HUES6 (cell line): ENCODE data around the gene ARL5C.
"Not testable (repeated sequence)": the region's sequence is repeated elsewhere in the genome, so short reads cannot be mapped to it uniquely, and the experiment has no call there.

ENCODE experiments used
- H3K27ac ChIP-seq: 2 replicates; pipeline ENCODE4 v1.7.0; 2013; ENCODE audit warnings: low read depth, mild to moderate bottlenecking, low read length, inconsistent platforms
- H3K27me3 ChIP-seq: 2 replicates; pipeline ENCODE4 v1.6.1; 2013; ENCODE audit warnings: low read length; ENCODE audit not compliant: control insufficient read depth, insufficient read depth
- H3K36me3 ChIP-seq: 2 replicates; pipeline ENCODE4 v1.6.1; 2013; ENCODE audit warnings: low read length; ENCODE audit not compliant: control insufficient read depth, insufficient read depth
- H3K4me1 ChIP-seq: 2 replicates; pipeline ENCODE4 v1.6.1; 2013; ENCODE audit warnings: low read length; ENCODE audit not compliant: control insufficient read depth, insufficient read depth
- H3K4me3 ChIP-seq: 2 replicates; pipeline ENCODE4 v1.5.1; 2013; ENCODE audit warnings: low read depth, low read length
- H3K9ac ChIP-seq: one replicate; pipeline ENCODE4 v1.6.1; 2013; ENCODE audit warnings: mild to moderate bottlenecking, low read length
- H3K9me3 ChIP-seq: 2 replicates; pipeline ENCODE4 v1.6.1; 2013; ENCODE audit warnings: low read depth, low read length; ENCODE audit not compliant: control insufficient read depth, insufficient read depth

The ARL5C gene

DNA sequence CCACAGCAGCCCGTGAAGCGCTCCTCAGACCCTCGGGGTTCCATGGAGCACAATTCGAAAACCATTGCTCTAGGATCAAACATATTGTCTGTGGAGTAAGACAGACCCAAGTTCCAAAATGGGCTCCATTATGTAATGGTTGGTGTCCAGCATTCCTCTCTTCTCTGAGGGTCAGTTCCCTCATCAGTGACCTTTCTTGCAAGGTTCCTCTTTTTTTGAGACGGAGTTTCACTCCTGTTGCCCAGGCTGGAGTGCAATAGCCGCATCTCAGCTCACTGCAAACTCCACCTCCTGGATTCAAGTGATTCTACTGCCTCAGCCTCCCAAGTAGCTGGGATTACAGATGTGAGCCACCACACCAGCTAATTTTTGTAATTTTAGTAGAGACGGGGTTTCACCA lies 43.0 kb downstream of the ARL5C start:
- H3K27me3 ChIP-seq: no peaks in the 10 kb centered on the region
- no peak overlapping the region for H3K27ac ChIP-seq
- no peaks in the 10 kb centered on the region for H3K9me3 ChIP-seq
- H3K9ac ChIP-seq: no peak overlapping the region
- peaks cover 3% of the 10 kb centered on the region; the same call in 1 of the 2 replicates for H3K4me1 ChIP-seq
- H3K4me3 ChIP-seq: no peak overlapping the region
- no peaks in the 10 kb centered on the region for H3K36me3 ChIP-seq

- not testable (repeated sequence) for H3K9me3 ChIP-seq, H3K27ac ChIP-seq, H3K9ac ChIP-seq, H3K4me3 ChIP-seq, H3K36me3 ChIP-seq, H3K4me1 ChIP-seq, H3K27me3 ChIP-seq
These were observed 44.0 kb downstream of the ARL5C start for GRCh38 chr17:39121919-39122318.

DNA sequence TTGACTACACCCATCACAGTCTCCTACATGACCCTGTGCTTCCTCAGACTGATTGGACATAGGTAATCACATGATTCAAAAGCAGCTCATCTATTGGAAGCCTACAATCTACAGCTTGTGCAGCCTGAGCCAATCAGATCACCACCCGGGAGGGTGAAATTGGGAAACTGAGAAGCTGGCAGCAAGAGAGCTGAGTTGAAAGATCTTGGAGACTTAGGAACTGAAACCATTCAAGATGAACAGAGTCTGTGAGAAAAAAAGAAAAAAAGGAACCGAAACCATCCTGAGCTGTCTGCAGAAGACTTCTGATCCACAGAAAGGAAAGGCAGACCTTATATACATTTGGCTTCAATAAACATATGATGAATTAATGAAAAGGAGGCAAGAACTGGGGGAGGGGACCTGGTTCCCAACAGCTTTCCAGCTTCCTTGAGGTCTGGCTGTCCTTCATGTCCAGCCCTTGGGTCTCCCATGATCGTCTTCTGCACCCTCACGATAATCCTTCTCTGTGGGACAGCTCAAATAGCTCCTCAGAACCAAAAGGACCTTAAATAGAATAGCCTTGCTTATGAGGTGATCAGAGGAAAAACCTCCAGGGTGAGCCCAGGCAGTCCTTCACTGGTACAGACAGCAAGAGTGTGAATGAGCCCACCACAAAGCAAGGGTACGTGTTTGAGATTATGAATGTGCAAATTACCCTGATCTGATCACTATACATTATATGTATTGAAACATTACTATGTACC lies 47.1 kb downstream of the ARL5C start:
- Histone ChIP-seq H3K36me3 (no peaks in the 10 kb centered on the region), H3K27ac (no peak overlapping the region), H3K9ac (no peak overlapping the region), H3K9me3 (no peaks in the 10 kb centered on the region), H3K27me3 (peaks cover 10% of the 10 kb centered on the region), H3K4me3 (no peak overlapping the region), H3K4me1 (peaks cover 9% of the 10 kb centered on the region; the same call in 1 of the 2 replicates)

GRCh38 chr17:39116224-39116623 lies 49.7 kb downstream of the ARL5C start:
- Histone ChIP-seq H3K4me1 (peaks cover 6% of the 10 kb centered on the region; the same call in 1 of the 2 replicates), H3K27me3 (peaks cover 10% of the 10 kb centered on the region), H3K9me3 (no peaks in the 10 kb centered on the region), H3K9ac (no peak overlapping the region), H3K27ac (no peak overlapping the region), H3K36me3 (no peaks in the 10 kb centered on the region), H3K4me3 (no peak overlapping the region)

DNA sequence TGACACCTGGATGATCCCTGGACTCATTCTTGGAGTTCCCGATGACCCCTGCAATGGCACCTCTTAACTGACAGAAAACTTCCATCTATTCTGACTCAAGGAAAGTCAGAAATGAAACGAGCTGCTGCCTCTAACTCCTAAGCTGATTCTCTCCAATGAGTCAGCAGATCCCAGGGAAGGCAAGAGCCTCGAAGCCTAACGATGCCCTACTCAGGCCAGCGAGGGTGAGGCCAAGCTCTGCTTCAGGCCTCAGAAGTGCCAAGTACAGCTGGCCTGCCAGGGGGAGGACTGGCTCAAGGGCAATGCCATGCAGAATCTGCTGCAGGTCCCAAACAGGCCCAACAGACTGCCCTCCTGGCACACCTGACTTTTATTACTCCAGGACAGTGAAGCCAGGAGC lies 50.8 kb downstream of the ARL5C start:
- Histone ChIP-seq H3K9ac (no peak overlapping the region), H3K4me3 (no peak overlapping the region), H3K27ac (no peak overlapping the region)

GRCh38 chr17:39114723-39115122 lies 51.2 kb downstream of the ARL5C start:
- no peaks in the 10 kb centered on the region for H3K9me3 ChIP-seq
- no peaks in the 10 kb centered on the region for H3K36me3 ChIP-seq
- peaks cover 10% of the 10 kb centered on the region for H3K27me3 ChIP-seq
- no peak overlapping the region for H3K9ac ChIP-seq
- H3K4me3 ChIP-seq: no peak overlapping the region
- H3K27ac ChIP-seq: no peak overlapping the region
- H3K4me1 ChIP-seq: peaks cover 11% of the 10 kb centered on the region; the same call in 1 of the 2 replicates

More for the DNA sequence above, 50.8 kb downstream of the ARL5C start:
- Histone ChIP-seq H3K27me3 (peaks cover 10% of the 10 kb centered on the region), H3K9me3 (no peaks in the 10 kb centered on the region), H3K4me1 (peaks cover 11% of the 10 kb centered on the region; the same call in 1 of the 2 replicates), H3K36me3 (no peaks in the 10 kb centered on the region)

DNA sequence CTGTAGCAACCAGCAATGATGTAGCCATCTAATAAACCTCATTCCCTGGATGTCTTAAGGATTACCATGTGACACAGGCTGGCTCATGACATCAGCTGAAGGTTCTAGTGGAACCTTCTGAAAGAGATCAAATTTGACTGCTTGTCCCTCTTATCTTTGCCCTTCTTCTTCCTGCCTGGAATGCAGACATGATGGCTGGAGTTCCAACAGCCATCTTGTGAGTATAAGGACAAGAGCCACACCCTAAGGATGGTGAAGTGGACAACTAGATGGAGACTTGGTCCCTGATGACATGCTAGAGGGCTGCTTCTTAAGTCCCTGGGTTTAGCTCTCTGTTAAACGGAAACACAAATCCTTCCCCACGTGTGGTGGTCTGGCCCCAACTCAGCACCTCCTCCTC lies 52.1 kb downstream of the ARL5C start:
- H3K9me3 ChIP-seq: no peaks in the 10 kb centered on the region
- no peak overlapping the region for H3K9ac ChIP-seq
- H3K4me3 ChIP-seq: no peak overlapping the region
- H3K27me3 ChIP-seq: peaks cover 10% of the 10 kb centered on the region
- no peaks in the 10 kb centered on the region for H3K36me3 ChIP-seq
- H3K4me1 ChIP-seq: peaks cover 11% of the 10 kb centered on the region; the same call in 1 of the 2 replicates
- H3K27ac ChIP-seq: no peak overlapping the region

DNA sequence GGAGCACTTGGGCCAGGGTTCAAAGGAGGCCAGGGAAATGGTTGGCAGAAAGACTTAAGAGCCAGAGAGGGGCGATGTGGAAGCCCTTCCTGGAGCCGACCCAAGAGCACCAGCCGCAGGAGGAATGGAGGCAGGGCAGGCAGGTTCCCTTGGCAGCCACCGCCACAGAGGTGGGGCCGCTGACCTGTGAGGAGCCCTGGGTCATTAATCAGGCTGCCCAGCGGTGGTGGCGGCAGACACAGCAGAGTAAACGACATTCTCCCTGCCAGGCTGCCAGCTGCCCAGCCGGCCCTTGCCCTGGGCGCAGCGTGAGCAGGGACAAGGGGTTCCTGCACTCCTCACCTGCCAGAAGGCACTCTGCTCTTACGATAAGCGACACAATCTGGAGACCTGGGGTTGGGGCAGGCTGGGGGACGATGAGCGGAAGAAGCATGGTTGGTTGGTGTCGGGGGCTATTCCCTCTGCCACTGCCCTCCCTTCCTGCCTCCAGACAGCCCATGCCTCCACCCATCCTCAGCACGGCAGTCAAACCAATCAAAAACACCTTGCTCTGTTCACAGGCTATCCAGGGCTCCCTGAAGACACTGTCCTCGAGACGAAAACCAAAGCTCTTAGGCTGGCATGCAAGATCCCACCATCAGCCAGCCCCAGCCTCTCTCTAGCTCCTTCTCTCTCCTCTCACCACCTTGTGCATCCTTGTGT lies 55.4 kb downstream of the ARL5C start:
- H3K4me3 ChIP-seq: no peak overlapping the region
- no peaks in the 10 kb centered on the region for H3K9me3 ChIP-seq
- H3K36me3 ChIP-seq: no peaks in the 10 kb centered on the region
- no peak overlapping the region for H3K27ac ChIP-seq
- H3K27me3 ChIP-seq: no peaks in the 10 kb centered on the region
- H3K9ac ChIP-seq: no peak overlapping the region
- peaks cover 11% of the 10 kb centered on the region; the same call in 1 of the 2 replicates for H3K4me1 ChIP-seq

GRCh38 chr17:39108461-39109375 lies 57.2 kb downstream of the ARL5C start:
- Histone ChIP-seq H3K9me3 (no peaks in the 10 kb centered on the region), H3K36me3 (no peaks in the 10 kb centered on the region), H3K4me1 (peaks cover 5% of the 10 kb centered on the region; the same call in 1 of the 2 replicates), H3K4me3 (no peak overlapping the region), H3K27me3 (no peaks in the 10 kb centered on the region), H3K27ac (no peak overlapping the region), H3K9ac (no peak overlapping the region)

DNA sequence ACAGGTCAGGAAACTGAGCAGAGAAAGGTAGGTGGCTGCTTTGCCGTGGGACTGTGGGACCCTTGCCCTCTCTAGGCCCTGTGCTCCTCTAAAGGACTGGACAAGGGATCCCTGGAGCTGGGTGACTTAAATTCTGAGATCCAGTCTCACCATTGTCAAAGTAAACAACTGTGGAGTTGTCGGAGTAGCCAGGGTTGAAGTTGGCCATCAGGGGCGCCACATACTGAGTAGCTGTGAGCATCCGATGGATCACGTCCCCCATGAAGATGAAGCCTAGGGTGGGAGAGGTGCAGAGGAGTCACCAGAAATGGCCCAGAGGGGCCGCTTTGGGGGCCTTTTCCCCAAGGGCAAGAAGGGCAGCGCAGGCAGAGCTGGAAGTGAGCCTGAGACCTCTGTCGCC lies 58.0 kb downstream of the ARL5C start:
- no peaks in the 10 kb centered on the region for H3K9me3 ChIP-seq
- H3K27me3 ChIP-seq: no peaks in the 10 kb centered on the region
- H3K36me3 ChIP-seq: no peaks in the 10 kb centered on the region
- no peak overlapping the region for H3K4me3 ChIP-seq
- H3K27ac ChIP-seq: no peak overlapping the region
- H3K4me1 ChIP-seq: peaks cover 5% of the 10 kb centered on the region; the same call in 1 of the 2 replicates
- H3K9ac ChIP-seq: no peak overlapping the region
